Right forelimb (tissue), 1 donor: ENCODE data around the gene VTCN1.
"Not testable (repeated sequence)": the region's sequence is repeated elsewhere in the genome, so short reads cannot be mapped to it uniquely, and the experiment has no call there.

ENCODE experiments used
- DNase-seq: peaks from one replicate; pipeline ENCODE4 v3.0.0-alpha.2; 2018

VTCN1 gene

GRCh38 chr1:117121589-117122329 lies 89.0 kb downstream of the VTCN1 start, which contains the start of gene TRIM45:
Gene TRIM45, minus strand, starts transcription at chr1:117121749. Its CDS starts 548 bp downstream, at chr1:117121201.
- peak; percentile 98 for DNase-seq

- no peak for DNase-seq
These were observed 89.7 kb downstream of the VTCN1 start for GRCh38 chr1:117120774-117121588.

GRCh38 chr1:117119144-117119543 lies 91.6 kb downstream of the VTCN1 start:
- DNase-seq, result not testable (repeated sequence)

GRCh38 chr1:117118137-117118536 lies 92.6 kb downstream of the VTCN1 start:
- no peak for DNase-seq

- no peak for DNase-seq
These were observed 93.0 kb downstream of the VTCN1 start for GRCh38 chr1:117117697-117118096.

DNA sequence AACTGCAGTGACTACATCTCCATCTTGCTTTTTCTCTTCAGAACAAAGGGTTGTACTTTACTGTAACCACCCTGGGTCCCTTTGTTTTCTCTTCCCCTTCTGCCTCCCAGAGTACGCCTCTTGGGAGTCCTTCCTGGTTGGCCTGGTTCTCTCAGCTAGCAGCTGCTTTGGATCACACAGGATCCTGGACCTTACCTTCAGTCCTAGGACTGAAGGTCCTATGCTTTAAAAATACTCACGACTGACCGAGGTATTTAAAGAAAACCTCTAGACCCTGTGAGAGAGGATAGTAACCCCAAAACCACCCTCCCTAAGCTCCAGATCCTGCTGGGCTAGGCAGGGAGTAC lies 94.0 kb downstream of the VTCN1 start:
- no peak for DNase-seq

- no peak for DNase-seq
These were observed 94.5 kb downstream of the VTCN1 start for GRCh38 chr1:117116090-117116783.

DNA sequence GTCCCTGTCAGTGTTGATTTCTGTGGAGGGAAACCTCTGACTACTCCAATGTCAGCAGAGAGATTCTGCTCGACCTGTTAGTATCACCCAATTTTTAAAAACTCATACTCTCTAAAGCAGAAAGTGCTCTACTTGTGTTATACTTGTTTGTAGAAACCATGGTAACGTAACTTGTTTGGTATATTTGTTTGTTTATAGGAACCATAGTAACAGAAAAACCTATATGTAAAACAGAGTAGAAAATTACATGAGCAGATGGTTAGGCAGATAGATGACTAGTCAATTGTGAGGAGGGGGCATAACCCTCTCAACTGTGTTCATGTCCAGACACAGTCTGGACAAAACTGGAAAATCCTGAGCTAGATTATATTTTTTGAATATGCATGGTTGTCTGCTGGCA lies 95.8 kb downstream of the VTCN1 start:
- no peak for DNase-seq

GRCh38 chr1:117113199-117113598 lies 97.5 kb downstream of the VTCN1 start:
- no peak for DNase-seq

GRCh38 chr1:117112047-117112717 lies 98.5 kb downstream of the VTCN1 start:
- DNase-seq, result no peak

- DNase-seq, result no peak
These were observed 100.0 kb downstream of the VTCN1 start for GRCh38 chr1:117110774-117111173.

DNA sequence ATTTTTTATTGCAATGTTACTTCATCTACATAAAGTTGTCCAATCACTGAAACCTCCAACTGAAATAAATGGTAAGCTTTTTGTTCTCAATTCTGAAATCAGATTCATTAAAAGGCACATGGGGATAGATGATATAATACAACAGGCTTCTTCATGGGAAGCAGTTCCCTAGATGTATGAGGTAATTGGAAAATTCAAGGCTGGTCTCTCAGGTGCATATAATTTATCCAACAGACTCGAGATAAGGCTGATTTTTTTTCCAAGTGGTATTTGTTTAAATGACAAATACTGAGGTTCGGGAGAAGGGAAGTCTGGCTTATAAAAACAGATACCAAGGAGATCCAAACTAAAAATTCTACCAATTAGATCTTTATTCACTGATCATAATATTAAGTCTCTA lies 103.4 kb downstream of the VTCN1 start:
- DNase-seq, result no peak

GRCh38 chr1:117106478-117106877 lies 104.2 kb downstream of the VTCN1 start:
- no peak for DNase-seq

- DNase-seq, result no peak
These were observed 105.0 kb downstream of the VTCN1 start for GRCh38 chr1:117105722-117106121.

GRCh38 chr1:117104986-117105385 lies 105.7 kb downstream of the VTCN1 start:
- DNase-seq, result no peak

DNA sequence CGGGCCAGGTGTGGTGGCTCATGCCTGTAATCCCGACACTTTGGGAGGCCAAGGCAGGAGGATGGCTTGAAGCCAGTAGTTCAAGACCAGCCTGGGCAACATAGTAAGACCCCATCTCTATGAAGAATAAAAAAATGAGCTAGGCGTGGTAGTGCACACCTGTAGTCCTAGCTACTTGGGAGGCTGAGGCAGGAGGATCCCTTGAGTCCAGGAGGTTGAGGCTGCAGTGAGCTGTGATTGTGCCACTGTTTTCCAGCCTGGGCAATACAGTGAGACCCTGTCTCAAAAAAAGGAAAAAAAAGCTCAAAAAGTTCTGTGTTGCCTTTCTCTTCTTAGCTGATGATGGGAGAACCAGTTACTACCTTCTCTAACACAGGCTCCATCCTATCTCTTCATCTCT lies 108.9 kb downstream of the VTCN1 start:
- not testable (repeated sequence) for DNase-seq

DNA sequence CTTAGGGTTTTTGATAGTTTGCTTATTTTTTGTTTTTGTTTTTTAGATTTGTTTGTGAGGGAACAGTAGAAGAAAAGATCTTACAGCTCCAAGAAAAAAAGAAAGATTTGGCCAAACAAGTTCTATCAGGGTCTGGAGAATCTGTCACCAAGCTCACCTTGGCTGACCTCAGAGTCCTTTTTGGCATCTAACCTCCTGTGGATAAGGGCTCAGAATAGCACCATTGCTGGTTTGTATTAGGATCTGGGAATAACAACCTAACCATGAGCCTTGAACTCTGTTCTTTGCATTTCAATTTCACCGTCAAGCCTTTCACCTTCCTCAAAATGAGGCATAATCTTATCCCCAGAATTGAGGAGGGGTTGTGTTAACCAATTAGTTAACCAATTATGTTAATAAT lies 109.4 kb downstream of the VTCN1 start:
- no peak for DNase-seq

- DNase-seq, result no peak
These were observed 112.3 kb downstream of the VTCN1 start for GRCh38 chr1:117098287-117098890.

DNA sequence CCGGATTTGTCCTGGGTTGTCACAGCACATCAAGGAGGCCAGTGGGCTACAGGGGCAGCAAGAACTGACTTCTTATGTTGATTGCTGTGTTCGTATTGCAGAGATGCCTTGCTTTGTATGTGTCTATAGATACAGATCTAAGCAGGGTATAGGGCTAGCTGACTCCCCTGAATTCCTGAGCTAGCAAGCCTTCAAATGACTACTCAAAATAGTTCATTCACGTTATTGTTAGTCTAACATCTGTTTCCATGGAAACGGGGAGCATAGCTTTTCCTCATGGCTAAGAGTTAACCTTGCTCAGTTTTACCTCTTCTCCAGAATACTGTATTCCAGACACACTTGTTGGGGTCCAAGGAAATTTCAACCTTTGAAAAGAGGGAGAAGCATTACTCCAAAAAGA lies 113.3 kb downstream of the VTCN1 start:
- DNase-seq, result no peak

- no peak for DNase-seq
These were observed 113.7 kb downstream of the VTCN1 start for GRCh38 chr1:117096951-117097408.

DNA sequence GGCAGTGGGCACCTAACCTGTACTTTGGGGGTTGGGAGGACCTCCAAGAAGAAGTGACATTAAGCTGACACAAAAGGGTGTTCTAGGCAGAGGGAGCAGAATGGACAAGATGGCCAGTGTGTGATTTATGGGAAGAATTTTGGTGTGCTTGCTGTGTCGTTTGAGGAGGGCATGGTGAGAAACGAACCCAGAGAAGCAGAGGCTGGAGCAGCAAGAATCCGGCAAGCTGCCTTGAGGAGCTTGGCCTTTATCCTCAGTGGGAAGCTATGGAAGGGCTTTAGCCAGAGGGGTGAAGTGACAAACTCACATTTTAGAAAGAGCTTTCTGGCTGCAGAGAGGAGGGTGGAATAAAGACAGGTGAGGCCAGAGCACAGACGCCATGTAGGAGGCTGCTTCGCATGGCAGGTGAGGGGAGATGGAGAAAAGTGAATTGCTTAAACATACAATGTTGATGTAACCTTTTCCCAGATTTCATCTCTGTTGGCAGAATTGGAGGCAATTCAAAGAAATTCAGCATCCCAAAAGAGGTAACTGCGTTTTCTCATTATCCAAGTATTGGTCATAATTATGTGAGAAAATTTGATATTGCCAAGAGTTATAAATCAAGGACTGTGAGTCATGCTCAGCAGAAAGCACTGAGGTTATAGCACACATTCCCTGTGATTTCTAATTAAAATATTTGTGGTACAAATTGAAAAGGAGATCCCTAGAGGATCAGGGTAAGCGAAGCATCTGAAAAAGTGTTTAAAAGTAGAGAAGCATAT lies 115.7 kb downstream of the VTCN1 start:
- DNase-seq, result no peak
